GM21360 (cell line): Measurements from ENCODE around the gene CCDC85A.

Source experiments
- ATAC-seq: cut with Tn5 transposase; IDR thresholded peaks from one replicate; pipeline ENCODE4 v1.9.1; 2021; ENCODE audit warnings: mild to moderate bottlenecking, moderate library complexity; ENCODE audit not compliant: unreplicated experiment

The CCDC85A gene

GRCh38 chr2:56192664-56193305 is 9.0 kb downstream of the CCDC85A start:
- ATAC-seq, result no peak

- no peak for ATAC-seq
Observed at GRCh38 chr2:56195563-56195962, 11.8 kb downstream of the CCDC85A start.

DNA sequence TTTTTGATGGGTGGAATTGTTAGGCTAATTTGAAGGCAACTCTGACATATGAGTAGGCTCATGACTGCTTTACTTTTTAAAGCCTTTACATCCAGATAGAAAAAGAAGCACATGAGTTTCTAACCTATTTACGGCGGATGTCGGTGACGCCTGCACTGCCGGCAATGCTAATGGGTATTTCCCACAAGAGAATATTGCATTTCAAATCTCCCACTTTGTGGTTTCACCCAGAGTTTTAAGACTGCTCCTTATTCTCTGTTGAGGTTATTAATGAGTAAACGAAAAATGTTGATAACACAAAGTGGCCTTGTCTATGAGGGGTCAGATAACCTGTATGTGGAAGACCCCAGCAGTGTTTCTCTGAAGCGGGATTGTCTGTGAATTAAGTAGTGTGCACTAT is 14.0 kb downstream of the CCDC85A start:
- no peak for ATAC-seq

DNA sequence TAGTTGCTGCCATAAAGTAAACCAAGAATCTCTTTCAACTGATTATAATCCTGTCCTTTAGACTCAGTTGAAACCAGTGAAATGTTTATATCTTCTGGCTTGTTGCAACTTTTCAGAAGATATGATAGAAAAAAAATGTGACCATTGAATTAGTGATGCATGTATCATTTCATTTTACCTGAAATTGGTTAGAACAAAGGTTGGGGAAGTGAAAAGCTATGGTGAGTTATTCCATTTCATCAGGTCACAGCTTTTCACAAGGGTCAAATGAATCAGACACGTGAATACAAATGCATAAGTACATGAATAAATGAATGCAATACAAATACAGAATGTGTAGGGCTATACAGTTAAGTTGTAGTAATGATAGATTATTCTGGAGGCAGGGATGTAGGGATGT is 15.1 kb downstream of the CCDC85A start:
- ATAC-seq, result no peak

- no peak for ATAC-seq
Observed at GRCh38 chr2:56199492-56199891, 15.7 kb downstream of the CCDC85A start.

DNA sequence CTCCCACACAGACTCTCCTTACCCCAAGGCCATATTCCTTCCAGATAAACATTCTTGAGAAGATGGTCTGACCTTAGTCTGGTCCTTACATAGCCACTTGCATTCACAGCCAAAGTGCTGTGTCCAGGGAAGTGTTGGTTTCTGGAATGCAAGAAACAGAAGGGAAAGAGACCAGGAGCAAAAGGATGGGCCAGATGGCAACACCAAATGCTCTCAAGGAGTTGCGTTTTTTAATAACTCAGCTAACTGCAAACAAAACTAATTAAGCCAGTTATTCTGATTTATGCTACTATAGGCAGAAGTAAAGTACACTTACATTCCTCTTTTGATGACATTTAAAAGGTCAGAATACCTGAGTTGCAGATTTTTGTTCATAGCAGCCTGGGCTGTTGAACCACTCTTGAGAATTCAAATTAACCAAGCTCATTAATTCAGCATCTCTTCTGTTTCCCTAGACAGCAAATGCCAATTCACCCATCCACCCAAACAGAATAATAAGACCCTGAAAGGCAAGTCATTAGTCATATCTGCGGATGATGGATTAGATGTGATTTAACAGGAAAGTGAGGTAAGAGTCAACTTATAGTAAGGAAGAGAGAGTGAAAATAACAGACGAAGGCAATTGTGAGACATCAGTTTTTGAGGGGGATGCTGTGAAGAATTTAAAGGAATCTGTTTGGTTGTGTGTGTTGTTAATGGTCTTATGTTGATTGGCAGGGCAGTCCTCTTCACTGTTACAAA is 18.8 kb downstream of the CCDC85A start:
- ATAC-seq, result no peak

GRCh38 chr2:56204556-56204955 is 20.8 kb downstream of the CCDC85A start:
- no peak for ATAC-seq

DNA sequence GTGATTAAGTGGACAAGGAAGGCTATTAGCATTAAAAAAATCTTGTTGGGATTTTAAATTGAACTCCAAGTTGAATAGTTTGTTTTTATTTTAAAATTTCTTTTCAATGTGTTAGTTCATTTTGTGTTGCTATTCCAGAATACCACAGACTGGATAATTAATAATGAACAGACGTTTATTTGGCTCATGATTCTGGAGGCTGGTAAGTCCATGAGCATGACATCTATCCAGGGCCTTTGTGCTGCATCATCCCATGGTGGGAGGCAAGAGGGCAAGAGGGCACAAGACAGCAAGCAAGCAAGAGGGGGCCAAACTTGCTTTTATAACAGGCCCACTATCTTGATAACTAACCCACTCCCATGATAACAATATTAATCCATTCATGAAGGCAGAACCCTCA is 22.5 kb downstream of the CCDC85A start:
- no peak for ATAC-seq

- no peak for ATAC-seq
Observed at GRCh38 chr2:56207760-56208159, 24.0 kb downstream of the CCDC85A start.

DNA sequence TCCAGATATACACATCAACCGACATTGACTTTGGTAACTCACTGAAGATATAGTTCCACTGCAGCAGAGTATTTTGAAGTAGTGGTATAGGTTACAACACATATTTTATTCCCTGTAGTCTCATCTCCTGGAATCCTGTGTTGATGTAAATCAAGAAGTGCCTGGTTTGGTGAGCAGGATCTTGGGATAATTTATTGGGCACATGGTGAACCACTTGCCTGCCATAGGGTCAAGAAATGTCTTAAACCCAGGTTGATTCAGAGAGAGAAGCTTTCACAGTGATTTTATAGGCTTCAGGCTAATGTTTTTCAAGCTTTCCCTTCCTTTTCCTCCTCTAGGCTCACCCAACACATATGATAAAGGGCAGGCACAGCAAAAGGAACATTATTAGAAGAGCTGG is 24.6 kb downstream of the CCDC85A start:
- no peak for ATAC-seq

DNA sequence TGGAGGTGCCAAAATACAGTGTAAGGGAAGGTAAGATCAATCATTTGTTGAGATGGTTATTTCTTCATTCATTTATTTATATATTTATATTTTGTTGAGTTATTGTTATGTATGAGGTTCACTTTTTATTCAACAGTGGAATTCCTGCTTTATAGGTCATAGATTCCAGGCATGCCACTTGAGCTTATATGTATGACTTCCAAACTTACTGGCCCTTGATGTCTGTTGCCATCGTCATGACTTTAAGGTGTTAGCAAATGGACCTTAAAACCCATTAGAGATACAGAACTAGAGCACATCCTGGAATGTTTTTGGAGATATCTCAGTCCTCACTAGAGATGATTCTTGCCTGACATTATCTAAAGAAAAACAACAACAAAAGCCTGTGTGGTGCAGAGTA is 25.9 kb downstream of the CCDC85A start:
- ATAC-seq, result no peak

DNA sequence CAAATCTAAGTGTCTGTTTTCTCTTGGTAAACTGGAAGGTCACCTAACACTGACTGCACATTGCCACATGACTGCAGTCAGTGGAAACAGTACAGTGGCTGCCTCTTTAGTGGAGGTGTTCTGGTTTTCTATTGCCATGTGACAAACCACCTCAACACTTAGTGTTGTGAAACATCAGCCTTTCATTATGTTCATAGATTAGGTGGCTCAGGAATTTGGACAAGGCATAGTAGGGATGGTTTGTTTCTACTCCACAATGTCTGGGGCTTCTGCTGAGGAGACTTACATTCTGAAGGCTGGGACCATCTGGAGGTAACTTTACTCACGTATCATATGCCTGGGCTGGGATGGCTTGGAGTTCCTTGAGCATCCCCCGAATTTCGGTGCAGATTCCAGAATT is 26.5 kb downstream of the CCDC85A start:
- no peak for ATAC-seq

DNA sequence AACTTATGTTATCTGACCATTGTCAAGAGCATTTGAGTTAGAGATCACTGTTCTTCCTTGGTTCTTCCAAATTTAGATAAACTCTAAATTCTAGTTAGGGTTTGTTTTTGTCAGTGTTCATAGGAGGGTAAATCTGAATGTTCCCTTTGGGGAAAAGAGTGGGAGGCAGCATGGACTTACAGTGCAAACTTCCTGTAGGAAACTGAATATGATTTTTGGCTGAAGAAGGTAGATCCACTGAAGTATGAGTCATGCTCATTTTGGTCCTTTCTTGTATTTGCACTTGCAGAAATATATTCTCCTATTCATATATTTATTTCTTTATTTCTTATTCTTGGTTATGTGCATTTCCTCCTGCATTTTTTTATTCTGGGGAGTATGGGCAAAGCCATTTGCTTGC is 27.3 kb downstream of the CCDC85A start:
- no peak for ATAC-seq

DNA sequence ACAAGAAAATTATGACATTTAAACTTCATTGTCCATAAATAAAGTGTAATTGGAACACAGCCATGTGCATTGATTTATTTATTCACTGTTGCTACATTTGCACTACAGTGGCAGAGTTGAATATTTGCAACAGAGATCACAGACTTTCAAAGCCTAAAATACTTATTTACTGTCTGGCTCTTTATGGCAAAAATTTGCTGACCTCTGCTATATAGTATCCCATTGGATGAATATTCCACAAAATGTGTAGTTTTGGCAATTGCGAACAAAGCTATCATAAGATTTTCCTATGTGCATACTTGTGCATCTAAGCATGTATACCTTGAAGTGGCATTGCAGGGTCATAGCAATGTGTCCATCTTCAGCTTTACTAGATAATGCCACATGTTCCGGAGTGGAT is 32.1 kb downstream of the CCDC85A start:
- no peak for ATAC-seq

DNA sequence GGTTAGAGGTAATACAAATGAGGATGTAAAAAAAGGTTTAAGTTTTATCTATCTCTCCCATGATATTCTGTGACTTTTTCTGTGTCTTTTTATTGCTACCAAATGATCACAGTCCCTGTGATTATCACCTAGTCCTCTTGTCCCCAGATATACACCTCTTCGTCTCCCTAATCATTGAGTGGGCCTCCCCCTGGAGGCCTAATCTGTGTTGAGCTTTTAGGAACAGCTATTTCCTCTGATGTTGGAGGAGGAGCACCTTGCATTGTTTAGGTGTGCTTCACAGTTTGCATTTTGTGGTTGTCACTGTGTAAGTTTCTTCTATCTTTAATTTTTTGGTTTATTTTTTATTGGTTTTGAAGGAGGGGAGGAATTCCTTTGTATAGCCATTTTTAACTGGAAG is 33.3 kb downstream of the CCDC85A start:
- no peak for ATAC-seq

GRCh38 chr2:56222481-56222880 is 38.7 kb downstream of the CCDC85A start:
- ATAC-seq, result no peak

DNA sequence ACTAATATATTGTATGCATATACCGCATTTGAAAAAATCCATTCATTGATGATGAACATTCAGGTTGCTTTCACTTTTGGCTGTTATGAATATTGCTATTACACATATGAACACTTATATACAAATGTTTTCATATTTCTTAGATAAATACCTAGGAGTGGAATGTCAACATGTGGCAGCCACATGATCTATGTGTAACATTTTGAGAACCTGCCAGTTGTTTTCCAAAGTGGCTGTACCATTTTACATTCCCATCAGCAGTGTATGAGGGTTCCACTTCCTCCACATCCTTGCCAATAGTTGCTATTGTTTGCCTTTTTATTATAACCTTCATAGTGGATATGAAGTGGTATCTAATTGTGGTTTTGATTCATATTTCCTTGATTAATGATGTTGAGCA is 40.5 kb downstream of the CCDC85A start:
- no peak for ATAC-seq

- no peak for ATAC-seq
Observed at GRCh38 chr2:56227811-56228210, 44.0 kb downstream of the CCDC85A start.

DNA sequence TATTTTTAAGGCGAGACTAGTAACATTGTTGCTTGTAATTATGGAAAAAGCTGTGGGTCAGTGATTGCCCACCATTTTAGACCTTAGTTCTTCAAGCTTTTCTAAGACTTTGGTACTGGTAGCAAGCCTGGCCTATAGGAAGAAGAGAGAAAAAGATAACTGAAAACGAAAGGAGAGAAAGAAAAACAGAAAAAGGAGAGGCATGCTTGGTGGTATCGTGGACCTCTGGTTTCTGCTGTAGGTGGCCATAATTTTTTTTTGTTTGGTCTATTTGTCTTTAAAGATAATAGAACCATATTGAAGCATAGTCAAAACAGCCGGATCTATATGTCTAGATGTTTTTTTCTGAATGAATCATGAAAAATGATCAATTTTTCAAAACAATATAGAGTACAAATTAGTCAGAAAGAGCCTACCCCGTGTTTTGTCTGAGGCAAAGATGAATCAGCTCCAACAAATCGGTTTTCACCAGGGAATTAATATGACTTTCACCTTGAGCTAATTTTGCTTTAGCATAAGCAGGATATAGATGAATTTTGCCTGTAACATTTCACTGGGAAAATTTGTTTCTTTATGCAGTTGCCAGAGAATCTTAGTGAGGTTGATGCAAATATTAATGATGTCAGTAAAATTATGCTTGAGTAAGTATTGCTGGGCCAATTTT is 45.7 kb downstream of the CCDC85A start:
- no peak for ATAC-seq

DNA sequence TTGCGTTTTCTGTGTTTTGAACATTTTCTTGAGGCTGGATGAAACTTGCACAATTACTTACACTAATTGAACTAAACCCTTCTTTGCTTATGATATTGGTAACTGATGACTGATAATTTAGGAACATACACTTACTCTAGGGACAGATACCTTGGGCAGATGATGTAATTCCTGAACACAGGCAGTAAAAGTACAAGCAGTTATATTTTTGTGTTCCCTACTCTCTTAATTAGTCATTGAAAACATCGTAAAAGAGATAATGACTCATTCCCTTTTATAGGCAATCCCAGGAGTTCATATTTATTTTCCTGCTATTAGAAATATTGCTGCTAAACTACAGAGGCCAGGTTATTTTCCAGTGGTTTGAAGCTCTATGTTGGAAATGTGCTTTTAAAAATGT is 46.4 kb downstream of the CCDC85A start:
- ATAC-seq, result no peak

DNA sequence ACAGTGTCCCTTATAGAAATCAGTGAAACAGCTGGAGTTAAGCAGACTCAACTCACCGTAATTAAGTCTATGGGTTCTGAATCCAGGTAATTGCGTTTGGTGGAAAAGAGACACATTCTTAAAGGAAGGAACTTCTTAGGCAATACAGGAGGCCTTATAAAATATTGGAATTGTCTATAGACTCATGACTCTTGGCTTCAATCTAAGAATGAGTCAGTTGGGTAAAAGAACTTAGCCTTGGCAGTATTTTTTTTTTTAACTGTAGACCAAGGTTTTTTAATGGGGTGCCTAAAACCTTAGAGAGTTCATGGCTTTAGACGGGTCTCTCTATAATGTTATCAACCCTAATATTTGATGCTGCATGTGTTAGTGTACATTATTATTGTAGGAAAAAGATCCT is 47.6 kb downstream of the CCDC85A start:
- no peak for ATAC-seq

DNA sequence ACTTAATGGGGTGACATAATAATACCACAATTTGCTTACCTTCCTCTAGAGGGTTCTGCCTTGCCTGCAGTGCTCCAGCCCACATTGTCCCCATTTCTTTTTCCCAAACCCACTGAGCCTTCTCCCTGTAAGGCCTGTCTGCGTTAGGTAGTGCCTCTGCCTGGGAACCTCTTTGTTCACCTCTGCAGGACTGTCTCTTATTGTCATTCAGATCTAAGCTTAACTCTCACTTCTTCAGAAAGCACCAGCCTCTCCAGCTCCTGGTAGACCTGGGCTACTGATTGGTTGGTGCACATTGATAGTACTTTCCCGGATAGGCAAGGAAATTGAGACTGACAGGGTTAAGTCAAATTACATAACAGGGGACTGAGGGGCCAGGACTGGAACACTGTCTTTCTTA is 49.1 kb downstream of the CCDC85A start:
- ATAC-seq, result no peak
